ENCODE results near the gene MBD5.

- no peak for TF ChIP-seq CTCF (IDR thresholded peaks at IDR 0.05)
- no peak for TF ChIP-seq POLR2A (IDR thresholded peaks at IDR 0.05)
Measured at GRCh38 chr2:148483665-148484064, 462.8 kb downstream of the MBD5 start.

Data from thyroid gland (tissue), 4 donors.